NCI-H510A (cell line): ENCODE data around the gene RNF38.
"Not testable (repeated sequence)": the region's sequence is repeated elsewhere in the genome, so short reads cannot be mapped to it uniquely, and the experiment has no call there.

Experiments
- DNase-seq: peaks from one replicate; lab custom pipeline; 2025; lab: John Stamatoyannopoulos, UW

Gene RNF38

DNA sequence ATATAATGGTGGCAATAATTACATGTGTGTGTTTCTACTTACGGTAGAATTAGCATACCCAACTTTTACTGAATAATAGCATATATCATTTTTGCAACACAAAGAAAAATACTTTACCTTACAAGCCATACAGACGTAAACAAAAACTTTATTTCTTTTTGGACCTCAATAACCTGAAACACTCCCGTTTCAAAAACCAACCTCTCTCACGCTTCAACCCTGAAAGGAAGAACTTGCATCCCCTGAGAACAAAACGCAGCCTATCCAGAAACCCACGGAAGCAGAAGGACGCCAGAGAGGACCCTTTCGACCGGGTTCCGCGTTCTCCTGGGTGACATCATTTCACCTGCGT lies at the start of gene RNF38:
Gene RNF38 (minus strand): TSS at position 290 of the 352 bp plus-strand sequence. CDS start 161 bp downstream, at position 129.
- no peak for DNase-seq

DNA sequence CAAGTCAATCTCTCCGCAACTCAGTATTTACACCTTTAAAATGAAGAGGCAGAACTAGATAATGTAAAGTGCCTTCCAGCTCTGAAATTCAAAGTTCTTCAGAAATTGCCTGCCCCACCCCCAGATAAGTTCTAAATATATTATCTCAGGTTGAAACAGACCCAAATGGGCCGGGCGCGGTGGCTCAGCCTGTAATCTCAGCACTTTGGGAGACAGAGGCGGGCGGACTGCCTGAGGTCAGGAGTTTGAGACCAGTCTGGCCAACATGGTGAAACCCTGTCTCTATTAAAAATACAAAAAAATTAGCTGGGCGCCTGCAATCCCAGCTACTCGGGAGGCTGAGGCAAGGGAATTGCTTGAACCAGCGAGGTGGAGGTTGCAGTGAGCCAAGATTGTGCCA lies 48.5 kb upstream of the RNF38 start:
- DNase-seq: not testable (repeated sequence)

- DNase-seq: no peak
Measured at GRCh38 chr9:36448017-36448416, 47.9 kb upstream of the RNF38 start.

- DNase-seq: not testable (repeated sequence)
Measured at GRCh38 chr9:36446678-36447077, 46.6 kb upstream of the RNF38 start.

DNA sequence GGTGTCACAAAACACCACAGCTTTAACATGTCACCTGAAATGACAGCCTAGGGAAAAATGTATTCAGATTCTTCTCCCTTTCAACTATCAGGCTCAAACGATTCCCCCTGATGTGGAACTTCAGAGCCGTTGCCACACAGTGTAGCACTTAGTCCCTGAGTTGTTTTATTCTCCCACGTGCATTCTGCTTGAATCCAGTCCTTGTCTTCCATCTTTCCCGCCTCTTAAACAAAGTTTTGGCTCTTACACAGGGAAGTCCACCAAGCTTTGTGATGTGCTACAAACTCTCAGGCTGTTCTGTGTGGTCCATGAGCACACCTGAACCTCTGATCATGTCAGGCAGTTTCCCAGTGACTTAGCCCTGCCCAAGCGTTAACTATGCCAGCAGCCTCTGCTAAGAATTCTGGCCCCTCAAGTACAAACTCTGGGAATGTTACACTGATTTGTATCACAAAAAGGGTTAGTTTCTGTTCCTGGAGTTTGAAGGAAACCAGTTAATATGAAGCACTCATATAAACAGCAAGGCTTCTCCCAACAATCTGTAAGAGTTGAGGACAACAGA lies 45.8 kb upstream of the RNF38 start:
- DNase-seq: no peak

DNA sequence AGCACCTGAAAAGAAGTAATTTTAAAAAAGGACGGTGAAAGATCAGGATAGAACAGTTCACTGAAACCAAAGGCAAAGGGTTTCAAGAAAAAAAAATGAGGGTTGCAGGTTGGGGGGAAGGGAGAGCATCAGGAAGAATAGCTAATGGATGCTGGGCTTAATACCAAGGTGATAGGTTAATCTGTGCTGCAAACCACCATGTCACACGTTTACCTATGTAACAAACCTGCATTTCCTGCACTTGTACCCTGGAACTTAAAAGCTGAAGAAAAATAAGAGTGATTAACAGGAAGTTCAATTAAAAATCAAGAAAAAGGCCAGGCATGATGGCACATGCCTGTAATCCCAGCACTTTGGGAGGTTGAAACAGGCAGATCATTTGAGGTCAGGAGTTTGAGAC lies 44.1 kb upstream of the RNF38 start:
- DNase-seq: no peak

DNA sequence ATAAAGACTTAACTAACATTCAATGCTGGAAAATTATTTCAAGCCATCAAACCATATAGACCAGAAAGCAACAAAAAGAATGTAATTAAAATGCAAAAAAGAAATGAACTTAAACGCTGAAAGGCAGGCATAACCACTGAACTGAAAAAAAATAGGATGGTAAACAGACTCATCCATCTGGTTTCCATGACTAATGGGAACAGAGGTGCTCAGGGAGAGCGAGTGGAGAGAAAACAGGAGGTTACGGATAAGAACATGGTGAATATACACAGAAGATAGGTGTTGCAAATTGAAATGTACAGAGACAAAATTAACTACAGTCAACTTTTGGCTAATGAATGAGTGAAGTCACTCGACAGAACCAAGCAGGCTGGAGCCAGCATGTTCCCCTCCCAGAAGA lies 43.5 kb upstream of the RNF38 start:
- DNase-seq: no peak

DNA sequence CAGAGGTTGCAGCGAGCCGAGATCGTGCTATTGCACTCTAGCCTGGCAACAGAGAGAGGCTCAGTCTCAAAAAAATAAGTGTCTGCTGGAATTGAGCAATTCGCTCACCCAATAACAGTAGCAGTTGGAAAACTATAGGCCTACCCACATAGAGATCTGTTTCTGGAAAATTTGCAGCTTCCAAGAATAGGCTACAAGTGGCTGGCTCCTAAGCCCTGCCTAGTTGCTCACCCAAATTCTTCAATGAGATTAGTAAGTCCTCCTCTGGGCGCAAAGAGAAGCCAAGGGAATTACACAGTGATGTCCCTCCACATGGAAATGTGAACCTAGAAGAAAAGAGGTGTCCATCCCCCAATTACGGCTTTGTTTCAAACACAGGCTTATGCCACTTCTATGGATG lies 42.6 kb upstream of the RNF38 start:
- no peak for DNase-seq

GRCh38 chr9:36441966-36442365 lies 41.9 kb upstream of the RNF38 start:
- no peak for DNase-seq

- no peak for DNase-seq
Measured at GRCh38 chr9:36438536-36439236, 38.6 kb upstream of the RNF38 start.

GRCh38 chr9:36437790-36438189 lies 37.7 kb upstream of the RNF38 start:
- DNase-seq: no peak

DNA sequence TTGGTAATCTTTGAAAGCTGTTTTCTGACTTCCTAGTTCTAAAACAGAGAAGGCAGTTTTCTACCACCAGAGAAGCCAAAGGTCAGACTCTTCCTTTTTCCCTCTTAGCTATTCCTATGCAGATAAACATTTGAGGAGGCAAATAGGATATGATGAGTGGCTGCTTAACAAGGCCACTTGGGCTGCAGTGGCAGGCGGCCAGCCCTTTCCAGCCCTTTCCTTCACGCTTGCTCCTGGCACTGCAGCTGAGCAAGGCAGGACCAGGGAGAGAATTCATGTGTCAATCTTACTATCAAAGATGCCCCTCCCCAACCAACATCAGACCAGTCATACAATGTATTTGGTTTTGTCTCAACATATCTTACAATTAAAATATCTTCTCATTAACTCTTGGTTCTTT lies 36.8 kb upstream of the RNF38 start:
- no peak for DNase-seq

GRCh38 chr9:36433386-36433785 lies 33.3 kb upstream of the RNF38 start:
- DNase-seq: no peak

GRCh38 chr9:36431078-36431477 lies 31.0 kb upstream of the RNF38 start:
- no peak for DNase-seq

DNA sequence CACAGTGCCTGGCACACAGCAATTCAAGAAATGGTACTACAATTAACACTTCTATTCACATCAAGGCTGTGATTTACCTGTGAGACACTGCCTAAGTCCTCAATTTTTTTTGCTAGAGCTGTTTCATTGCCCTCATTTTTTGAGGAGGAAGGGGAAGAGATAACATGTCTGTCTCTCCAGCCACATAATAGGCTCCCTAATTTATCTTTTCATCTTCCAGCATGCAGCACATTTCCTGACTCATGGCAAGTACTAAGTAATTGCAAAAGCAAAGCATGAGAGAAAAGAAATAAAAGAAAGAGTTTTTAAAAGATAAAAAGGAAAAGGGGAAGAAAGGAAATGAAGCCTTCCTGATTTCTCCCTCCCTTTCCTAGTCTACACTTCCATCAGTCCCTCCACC lies 26.9 kb upstream of the RNF38 start:
- DNase-seq: no peak

GRCh38 chr9:36426348-36426747 lies 26.3 kb upstream of the RNF38 start:
- DNase-seq: no peak

GRCh38 chr9:36424289-36425055 lies 24.4 kb upstream of the RNF38 start:
- no peak for DNase-seq

- no peak for DNase-seq
Measured at GRCh38 chr9:36423206-36423605, 23.1 kb upstream of the RNF38 start.

DNA sequence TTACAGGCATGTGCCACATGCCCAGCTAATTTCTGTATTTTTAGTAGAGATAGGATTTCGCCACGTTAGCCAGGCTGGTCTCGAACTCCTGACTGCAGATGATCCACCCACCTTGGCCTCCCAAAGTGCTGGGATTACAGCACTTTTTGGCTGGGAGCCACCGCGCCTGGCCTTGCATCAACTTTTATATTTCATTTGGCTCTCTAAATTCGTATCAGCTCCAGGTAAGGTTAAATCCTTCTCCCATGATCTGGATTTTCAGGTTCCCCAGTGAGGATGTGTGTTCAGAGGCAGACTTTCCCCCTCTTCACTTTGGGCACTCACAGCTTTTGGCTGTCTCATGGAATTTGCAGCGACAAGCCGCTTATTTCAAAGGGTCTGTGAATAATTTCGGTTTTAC lies 16.8 kb upstream of the RNF38 start:
- no peak for DNase-seq

GRCh38 chr9:36415822-36416525 lies 15.9 kb upstream of the RNF38 start:
- no peak for DNase-seq

- DNase-seq: not testable (repeated sequence)
Measured at GRCh38 chr9:36411410-36411809, 11.3 kb upstream of the RNF38 start.

GRCh38 chr9:36409076-36409475 lies 9.0 kb upstream of the RNF38 start:
- DNase-seq: not testable (repeated sequence)
